DMS79 treated with DMSO at 0.1 percent for 48 hours (cell line): ENCODE measurements around the gene PHACTR3.

Source experiments
- DNase-seq: peaks from one replicate; lab custom pipeline; 2025; lab: John Stamatoyannopoulos, UW

Gene PHACTR3

DNA sequence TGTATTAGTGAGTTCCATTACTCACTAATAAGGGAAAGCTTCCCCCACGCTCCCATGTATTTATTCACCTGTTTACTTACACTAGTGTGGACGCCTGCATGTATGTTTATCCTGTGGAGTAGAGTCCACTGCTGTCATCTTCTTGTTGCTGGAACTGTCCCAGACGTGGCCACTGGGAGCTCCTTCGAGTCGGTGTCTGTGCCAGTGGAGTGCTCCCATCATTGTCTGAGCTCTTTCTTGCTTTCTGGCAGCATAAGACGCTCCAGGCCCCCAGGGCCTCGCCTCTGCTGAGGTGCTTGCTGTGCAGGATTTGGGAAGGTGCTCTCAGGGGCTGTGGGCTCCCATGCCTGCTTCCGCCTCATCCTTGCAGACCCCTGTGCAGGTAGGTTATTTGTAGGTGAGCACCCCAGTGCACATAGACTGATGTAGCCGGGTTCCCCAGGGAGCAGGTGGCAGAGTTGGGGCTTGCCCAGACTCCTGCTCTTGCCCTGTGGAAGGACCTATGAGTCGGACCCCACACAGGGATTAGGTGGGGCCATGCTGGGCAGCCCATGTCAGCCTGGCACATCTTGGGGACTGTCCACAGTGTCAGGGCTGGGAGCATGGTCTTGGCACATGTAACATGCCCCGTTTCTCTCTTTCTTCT is 16.6 kb downstream of the PHACTR3 start:
- DNase-seq: no peak

DNA sequence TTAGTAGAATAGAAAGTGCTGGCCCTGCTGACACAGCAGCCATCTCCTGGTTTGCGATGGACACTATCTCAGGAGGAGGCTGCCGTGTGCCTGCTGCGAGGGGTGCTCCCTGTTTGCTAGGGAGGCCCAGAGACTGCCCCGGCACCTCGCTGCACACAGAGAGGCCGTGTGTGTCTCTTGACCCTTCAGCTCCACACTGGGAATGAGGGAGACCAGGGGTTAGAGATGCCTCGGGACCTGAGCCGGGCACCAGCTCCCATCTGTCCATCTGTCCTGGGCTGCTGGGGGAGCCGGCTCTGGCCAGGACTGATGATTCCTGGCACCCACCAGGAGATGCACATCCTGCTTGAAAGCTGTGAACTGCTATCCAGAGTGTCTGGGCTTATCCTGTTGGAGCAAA is 18.2 kb downstream of the PHACTR3 start:
- DNase-seq: no peak

DNA sequence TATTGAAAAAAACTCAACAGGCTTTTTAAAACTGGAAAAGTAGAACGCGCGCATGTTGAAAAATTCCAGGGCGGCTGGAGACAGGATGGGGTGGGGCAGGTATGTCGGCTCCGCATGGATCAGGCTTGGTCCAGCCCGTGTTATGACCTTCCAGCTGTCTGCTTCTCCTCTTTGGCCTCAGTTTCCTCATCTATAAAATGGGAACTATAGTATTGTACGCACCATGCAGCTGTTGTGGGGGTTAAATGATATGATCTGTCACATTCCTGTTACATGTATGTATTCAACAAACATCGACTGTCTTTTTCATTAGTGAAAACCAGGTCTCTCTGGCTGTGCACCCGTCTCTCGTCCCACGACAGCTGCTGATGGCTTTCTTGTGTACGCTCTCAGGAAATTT is 18.8 kb downstream of the PHACTR3 start:
- no peak for DNase-seq

DNA sequence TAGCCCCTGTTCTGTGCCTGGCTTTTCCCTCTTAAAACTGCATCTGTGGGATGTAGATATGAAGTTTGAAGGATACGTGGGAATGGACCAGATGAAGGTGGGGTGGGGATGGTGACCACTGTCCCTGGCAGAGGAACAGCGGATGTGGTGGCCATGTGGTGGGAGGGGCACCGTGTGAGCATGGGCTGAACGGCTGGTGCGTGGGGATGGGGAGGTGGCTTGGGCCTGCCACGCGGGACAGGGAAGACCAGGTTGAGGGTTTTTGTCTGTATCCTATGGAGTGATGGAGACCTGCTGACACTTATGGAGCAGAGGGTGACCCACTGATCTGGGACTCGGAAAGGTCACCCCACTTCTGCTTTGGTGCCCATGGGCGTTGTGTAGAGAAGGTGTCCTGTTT is 19.2 kb downstream of the PHACTR3 start:
- no peak for DNase-seq

- no peak for DNase-seq
Observed at GRCh38 chr20:59624401-59624800, 20.1 kb downstream of the PHACTR3 start.

DNA sequence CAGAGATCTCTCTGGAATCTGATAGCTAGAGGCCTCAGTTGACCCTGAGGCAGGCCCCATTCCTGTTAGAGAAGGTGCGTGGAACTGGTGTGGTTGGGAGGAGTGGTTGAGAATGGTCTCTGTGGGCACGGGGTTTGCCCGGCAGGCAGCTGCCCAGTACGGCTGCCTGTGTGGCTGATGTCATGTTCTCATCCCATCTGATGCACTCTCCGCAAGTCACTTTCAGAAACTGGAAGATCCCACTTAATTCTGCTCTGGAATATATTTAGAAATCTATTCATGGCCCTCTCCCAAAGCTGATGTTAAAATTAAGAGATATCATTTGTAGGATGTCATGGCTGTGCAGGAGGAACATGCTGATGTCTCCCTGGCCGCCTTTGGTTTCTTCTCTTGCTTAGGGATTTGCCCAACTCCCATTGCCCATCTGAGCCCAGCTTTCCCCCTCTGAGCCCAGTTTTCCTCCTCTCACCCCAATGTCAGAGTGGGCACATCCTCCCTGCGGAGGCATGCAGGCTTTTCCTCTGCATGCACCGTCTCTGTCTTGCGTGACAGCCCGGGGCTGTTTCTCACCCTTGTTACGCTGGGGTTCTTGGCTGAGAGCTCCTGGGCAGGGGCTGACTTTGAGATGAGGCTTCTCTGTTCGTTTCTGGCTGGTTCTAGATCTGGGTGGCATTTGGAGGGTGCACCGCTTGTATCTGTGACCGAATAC is 21.0 kb downstream of the PHACTR3 start:
- no peak for DNase-seq

GRCh38 chr20:59627298-59627697 is 23.0 kb downstream of the PHACTR3 start:
- no peak for DNase-seq

GRCh38 chr20:59628171-59628570 is 23.8 kb downstream of the PHACTR3 start:
- DNase-seq: no peak

GRCh38 chr20:59629141-59630045 is 25.1 kb downstream of the PHACTR3 start:
- DNase-seq: no peak

DNA sequence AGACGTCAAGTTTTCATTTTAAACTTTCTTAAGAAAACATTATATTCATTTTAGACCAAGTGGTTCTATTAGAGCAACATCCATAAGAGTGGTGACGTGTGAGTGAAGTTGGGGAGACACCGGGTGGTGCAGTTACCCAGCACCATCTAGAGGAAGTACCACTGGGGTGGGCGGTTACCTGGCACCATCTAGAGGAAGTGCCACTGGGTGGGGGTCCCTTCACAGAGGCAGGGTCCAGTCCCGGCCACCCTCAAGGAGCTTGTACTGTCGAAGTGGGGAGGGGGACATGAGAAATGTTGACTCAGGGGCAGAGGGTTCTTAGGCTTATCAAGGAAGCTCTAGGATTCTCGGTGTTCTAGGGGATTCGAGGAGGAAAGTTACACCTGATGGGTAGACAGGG is 26.2 kb downstream of the PHACTR3 start:
- no peak for DNase-seq

- DNase-seq: no peak
Observed at GRCh38 chr20:59631751-59632540, 27.6 kb downstream of the PHACTR3 start.

DNA sequence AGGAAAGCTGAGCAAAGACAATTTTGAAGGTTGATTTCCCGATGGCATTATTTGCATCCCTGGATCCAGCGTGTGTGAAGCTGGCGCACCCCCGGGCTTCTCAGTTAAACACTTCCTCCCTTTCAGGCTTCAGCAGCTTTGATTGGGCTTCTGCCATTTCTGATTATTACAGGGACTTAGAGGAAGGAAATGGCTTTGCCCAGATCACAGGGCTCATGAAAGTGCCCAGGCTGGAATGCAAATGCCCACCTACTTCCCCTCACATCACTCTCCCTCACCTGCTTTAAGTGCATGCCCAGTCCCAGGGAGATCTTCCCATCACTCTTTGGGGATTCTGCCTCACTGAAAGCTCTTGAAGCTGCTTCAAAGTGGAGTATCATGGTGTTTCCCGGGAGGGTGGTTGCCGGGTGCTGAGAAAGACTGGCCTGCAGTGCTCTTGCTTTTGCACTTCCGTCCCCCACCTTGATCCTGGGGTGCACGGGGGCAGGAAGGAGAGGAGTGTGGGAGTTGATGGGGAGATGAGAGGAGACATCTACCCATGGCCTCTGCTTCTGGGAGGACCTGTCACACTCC is 28.3 kb downstream of the PHACTR3 start:
- DNase-seq: no peak

DNA sequence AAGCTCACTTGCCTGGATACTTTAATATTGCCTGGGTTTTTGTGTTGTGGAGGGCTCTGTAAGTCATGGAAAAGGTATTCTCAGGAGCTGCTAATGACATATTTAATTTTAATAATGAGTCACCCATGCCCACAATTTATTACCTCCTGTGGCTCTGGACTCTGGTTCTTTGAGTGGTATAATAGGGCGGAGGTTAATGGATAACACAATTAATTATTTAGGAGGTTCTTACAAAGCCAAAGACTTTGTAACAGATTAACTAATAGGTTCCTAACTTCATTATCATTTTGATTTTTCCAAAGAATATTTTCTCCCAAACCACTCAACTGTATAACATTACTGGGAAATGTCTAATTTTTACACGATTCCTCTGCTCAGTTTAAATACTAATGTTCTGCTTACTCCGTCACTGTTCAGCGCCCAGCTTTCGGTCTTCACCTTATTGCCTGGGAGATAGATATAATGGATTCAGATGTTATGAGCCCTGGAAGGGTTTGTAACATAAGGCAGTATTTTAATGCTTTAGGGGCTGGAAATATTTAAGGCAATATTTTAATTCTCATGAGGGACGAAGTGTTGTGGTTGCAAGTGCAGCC is 29.4 kb downstream of the PHACTR3 start:
- DNase-seq: no peak

DNA sequence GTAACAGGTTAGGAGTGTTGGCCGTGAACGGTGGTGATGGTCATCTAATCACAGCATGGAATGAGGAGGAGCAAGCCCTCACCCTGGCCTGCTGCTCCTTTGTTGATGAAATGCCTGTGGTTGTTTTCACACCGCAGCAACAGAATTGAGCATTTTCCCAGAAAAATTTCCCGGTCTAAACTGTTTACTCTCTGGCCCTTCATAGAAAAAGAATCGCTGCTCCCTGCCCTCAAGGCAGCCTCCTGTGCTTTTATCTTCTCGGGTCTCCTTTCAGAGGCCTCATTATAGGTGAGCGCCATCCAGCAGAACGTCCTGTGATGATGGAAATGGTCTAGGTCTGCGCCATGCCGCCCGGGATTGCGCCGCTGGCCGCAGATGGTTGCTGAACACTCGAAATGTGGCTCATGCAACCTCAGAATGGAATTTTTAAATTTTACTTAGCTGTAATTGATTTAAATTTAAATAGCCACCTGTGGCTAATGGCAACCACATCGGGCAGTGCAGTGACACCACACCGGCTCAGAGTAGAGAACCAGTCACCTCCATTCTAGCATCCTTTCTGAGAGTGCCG is 30.2 kb downstream of the PHACTR3 start:
- no peak for DNase-seq

GRCh38 chr20:59636766-59637370 is 32.5 kb downstream of the PHACTR3 start:
- no peak for DNase-seq

DNA sequence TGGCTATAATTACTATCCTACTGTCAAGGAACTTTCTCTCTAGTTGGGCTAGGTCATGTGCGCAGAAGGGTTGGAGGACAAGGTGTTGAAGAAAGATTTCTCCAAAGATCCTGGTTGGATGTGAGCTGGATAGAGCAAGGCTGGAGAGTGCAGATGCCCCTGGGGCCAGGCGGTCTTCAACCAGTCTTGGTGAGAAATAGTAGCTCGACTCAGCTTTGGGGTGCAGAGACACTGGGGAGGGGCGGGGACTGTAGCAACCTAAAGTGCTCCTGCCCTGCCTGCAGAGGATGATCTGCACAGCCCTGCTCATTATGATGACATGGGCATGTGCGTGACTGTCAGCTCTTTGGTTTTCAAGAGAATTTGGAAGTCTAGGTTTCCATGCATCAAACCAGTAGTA is 35.9 kb downstream of the PHACTR3 start:
- no peak for DNase-seq

- no peak for DNase-seq
Observed at GRCh38 chr20:59643615-59644061, 39.3 kb downstream of the PHACTR3 start.

DNA sequence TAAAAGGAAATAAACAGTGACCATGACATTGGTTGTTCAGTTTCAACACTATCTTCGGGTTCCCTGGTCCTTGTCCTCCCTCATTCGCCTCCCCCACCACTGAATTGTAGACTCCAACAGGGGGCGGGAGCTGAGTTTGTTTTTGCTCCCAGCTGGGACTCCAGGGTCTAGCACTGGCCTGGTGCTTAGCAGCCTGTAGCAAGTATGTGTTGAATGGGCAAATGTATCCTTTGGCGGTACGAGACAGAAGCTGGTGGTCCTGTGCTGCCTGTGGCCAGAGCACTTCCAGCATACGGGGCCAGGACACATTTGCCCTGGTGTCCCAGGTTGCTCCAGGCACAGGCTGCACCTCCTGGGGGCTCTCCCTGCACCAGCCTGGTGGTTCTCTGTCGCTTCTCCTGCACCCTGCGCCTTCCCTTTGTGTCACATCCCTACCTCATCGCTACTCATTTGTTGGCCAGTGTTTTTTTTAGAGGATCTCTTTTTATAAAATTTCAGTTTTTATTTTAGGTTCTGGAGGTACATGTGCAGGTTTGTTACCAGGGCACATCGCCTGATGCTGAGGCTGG is 40.1 kb downstream of the PHACTR3 start:
- no peak for DNase-seq

DNA sequence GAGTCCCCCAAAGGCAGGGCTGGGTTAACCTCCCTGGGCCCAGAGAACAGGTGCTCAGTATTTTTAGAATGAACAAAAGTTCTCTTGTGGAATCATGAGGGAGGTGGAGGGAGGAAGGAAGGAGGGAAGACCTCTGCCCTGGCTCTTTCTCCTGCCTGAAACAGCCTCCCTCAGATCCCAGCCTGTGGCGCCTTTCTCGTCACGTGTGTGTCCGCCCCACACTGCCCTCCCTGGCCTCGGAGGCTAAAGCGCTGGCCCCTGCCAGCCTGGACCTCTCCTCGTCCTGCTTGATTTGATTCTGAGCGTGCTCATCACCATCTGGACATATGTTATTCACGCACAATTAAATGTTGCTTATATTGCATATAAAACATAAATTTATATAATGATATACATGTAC is 40.9 kb downstream of the PHACTR3 start:
- no peak for DNase-seq

DNA sequence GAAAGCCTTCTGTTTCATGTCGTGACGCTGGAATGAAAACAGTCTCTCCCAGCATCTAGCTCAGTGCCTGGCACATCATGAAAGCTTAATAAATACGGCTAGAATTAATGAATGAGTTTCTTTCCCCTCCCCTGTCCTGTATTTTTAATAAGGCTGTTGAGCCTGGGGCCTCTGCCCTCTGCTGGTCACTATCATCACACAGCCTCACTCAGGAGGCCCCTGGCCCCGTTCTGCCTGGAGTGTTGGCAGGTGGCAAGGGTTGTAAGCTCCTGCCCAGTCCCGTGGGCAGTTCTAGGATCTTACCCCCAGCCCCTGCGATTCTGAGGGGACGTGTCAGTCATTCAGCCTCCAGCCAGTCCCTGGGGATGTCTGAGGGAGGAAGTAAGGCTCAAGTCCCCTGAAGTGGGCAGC is 41.4 kb downstream of the PHACTR3 start:
- no peak for DNase-seq
